PFSK-1 (cell line): Measurements from ENCODE around the gene GUCY2C.

Experiments
- FOXP2 ChIP-seq: optimal IDR thresholded peaks from 2 replicates; pipeline ENCODE3; 2011; ENCODE audit warnings: borderline replicate concordance, control low read depth, inconsistent platforms; ENCODE audit not compliant: insufficient read depth; ENCODE audit errors: extremely low read length, extremely low read depth
- POLR2AphosphoS5 ChIP-seq: IDR thresholded peaks from 2 replicates; pipeline ENCODE4 v1.6.1; 2012; ENCODE audit warnings: low read depth, mild to moderate bottlenecking, control low read depth, low read length, moderate library complexity
- SIN3A ChIP-seq: IDR thresholded peaks from 2 replicates; pipeline ENCODE4 v1.6.1; 2012; ENCODE audit warnings: mild to moderate bottlenecking, low read length, moderate library complexity, borderline replicate concordance; ENCODE audit not compliant: insufficient read depth
- TAF1 ChIP-seq: IDR thresholded peaks from 2 replicates; pipeline ENCODE4 v1.6.1; 2012; ENCODE audit warnings: low read length, control low read depth, borderline replicate concordance; ENCODE audit not compliant: insufficient read depth
- TF ChIP-seq, protein P1 (sequence below), 2 experiments: IDR thresholded peaks; 2 replicates each; pipeline versions ENCODE4 v1.6.1 to v1.8.0; 2011 to 2012; ENCODE audit warnings: low read depth in 2 of 2, low read length in 2 of 2, control low read depth in 1 of 2, inconsistent platforms in 1 of 2, mild to moderate bottlenecking in 1 of 2, moderate library complexity in 1 of 2; ENCODE audit not compliant: insufficient read depth in 1 of 2

GUCY2C gene

DNA sequence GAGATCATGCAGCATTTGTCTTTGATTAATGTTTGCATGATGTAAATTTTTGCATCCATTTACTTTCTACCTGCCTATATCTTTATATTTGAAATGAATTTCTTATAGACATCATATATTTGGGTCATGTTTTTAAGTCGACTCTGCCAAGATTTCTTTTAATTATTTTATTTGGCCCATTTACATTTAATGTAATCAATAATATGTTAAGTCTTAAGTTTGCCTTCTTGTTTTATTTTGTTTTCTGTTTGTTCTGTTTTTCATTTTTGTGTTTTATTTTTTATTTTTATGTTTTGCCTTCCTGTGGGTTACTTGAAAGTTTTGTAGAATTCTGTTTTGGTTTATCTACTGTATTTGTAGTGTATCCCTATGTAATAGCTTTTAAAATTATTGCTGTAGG lies 33.2 kb upstream of the GUCY2C start:
- TF ChIP-seq FOXP2 (no peak), POLR2AphosphoS5 (no peak), TAF1 (no peak), SIN3A (no peak)
- TF ChIP-seq, protein P1, sequence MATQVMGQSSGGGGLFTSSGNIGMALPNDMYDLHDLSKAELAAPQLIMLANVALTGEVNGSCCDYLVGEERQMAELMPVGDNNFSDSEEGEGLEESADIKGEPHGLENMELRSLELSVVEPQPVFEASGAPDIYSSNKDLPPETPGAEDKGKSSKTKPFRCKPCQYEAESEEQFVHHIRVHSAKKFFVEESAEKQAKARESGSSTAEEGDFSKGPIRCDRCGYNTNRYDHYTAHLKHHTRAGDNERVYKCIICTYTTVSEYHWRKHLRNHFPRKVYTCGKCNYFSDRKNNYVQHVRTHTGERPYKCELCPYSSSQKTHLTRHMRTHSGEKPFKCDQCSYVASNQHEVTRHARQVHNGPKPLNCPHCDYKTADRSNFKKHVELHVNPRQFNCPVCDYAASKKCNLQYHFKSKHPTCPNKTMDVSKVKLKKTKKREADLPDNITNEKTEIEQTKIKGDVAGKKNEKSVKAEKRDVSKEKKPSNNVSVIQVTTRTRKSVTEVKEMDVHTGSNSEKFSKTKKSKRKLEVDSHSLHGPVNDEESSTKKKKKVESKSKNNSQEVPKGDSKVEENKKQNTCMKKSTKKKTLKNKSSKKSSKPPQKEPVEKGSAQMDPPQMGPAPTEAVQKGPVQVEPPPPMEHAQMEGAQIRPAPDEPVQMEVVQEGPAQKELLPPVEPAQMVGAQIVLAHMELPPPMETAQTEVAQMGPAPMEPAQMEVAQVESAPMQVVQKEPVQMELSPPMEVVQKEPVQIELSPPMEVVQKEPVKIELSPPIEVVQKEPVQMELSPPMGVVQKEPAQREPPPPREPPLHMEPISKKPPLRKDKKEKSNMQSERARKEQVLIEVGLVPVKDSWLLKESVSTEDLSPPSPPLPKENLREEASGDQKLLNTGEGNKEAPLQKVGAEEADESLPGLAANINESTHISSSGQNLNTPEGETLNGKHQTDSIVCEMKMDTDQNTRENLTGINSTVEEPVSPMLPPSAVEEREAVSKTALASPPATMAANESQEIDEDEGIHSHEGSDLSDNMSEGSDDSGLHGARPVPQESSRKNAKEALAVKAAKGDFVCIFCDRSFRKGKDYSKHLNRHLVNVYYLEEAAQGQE (IDR thresholded peaks at IDR 0.05; ENCODE audit: insufficient read depth in 1 of 2, low read depth in 2 of 2, low read length in 2 of 2), result no peak

DNA sequence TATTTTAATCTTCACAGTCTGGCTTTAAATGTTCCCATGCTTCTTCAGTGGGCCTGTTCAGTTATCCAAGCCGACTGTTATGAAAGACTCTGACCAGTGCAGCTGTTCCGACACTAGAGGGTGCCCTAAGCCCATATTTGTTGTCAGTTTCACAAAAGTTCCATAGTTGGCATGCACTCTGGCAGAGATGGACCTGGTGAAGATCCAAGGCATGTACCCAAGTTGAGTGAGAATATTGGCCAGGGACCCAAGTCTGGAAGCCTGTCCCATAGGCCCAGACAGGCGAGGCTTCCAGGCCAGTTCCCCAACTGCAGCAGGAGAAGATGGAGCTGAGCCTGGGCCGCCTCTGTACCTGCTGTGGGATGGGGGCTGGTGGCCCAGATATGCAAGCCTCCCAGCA lies 27.4 kb upstream of the GUCY2C start:
- TF ChIP-seq, protein P1 (IDR thresholded peaks at IDR 0.05; ENCODE audit: insufficient read depth in 1 of 2, low read depth in 2 of 2, low read length in 2 of 2), result no peak
- TF ChIP-seq FOXP2, result no peak
- no peak for TF ChIP-seq TAF1
- no peak for TF ChIP-seq SIN3A
- TF ChIP-seq POLR2AphosphoS5, result no peak

DNA sequence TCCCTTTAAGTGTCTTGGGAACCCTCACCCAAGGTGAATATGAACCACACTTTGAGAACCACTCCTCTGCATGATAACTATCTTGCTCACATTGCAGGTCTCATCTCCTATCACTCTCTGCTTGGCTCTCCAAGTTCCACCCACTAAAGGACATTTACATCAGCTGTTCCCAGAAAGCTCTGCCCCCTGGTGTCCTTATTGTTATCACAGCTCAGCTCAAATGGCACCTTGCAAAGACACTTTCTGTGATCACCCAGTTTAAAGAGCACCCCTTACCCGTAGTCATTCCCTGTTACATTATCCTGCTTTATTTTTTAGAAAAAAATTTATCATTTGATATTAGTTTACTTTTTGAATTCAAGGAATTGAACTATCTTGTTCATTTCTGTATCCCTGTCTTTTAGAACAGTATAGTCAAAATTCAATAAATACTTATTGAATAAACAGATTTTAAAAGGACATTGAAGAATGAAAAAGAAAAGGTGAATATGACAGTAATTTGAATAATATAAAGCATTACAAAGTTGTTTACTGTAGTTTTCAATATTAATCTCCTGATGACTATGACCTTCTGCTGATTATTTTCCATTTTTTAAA lies 20.5 kb upstream of the GUCY2C start:
- TF ChIP-seq FOXP2 (no peak), TAF1 (no peak), SIN3A (no peak), POLR2AphosphoS5 (no peak)
- TF ChIP-seq, protein P1 (IDR thresholded peaks at IDR 0.05; ENCODE audit: insufficient read depth in 1 of 2, low read depth in 2 of 2, low read length in 2 of 2), result no peak

DNA sequence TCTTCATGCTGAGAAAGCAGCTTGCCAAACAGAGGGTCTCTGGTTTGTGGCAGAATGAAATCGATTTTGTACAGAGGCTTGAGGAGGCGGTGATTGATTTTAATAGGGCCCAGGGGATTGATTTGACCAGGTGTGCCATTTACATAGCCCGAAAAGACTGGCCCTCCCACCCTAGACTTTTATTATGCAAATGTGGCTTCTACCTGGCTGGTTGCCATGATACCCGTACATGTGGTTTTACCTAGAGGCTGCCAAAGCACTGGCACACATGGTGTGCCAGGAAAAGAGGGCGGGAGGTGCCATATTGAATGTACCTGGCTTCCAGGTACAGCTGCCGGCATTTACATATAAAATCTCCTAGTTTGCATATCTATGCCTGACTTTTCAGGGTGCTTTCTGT lies 18.0 kb upstream of the GUCY2C start:
- TF ChIP-seq FOXP2, result no peak
- TF ChIP-seq SIN3A, result no peak
- no peak for TF ChIP-seq POLR2AphosphoS5
- no peak for TF ChIP-seq TAF1

DNA sequence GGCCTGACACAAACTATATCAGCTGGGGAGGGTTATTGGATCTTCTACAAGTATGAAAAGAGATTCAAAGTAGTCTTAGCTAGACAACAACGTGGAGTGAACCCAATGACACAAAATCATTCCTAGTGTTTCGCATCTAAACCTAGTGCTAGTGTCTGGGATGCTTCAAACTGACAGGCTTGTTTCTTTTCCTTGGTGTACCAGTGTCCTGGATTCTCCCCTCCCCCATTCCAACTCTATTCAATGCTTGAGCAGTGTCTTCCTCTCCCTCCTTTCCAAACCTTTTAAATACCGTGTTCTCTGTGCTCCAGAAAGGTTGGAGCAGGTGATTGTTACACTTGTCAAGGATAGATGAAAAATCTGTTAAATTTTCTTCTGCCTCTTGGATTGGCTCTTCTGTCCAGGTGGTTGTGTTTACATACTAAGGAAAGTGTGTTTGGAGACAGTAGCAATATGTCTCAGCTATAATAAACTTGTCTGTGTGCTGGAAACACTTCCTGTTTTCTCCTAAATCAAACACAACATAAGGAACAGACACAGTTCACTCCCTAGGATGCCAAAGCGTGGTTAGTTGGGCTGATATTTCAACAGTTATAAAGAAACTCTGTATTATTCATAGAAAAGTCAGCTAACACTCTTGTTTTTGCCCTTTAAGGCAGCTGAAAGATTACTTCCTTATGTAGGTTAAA lies 14.4 kb upstream of the GUCY2C start:
- no peak for TF ChIP-seq TAF1
- no peak for TF ChIP-seq FOXP2
- no peak for TF ChIP-seq SIN3A
- TF ChIP-seq, protein P1 (IDR thresholded peaks at IDR 0.05; ENCODE audit: insufficient read depth in 1 of 2, low read depth in 2 of 2, low read length in 2 of 2), result no peak
- TF ChIP-seq POLR2AphosphoS5, result no peak
